GM12878 (cell line): Measurements from ENCODE around the gene HS3ST3A1. TPM values are rescaled to one million over a fixed set of nuclear protein-coding genes. Genes with fewer than 3 reads are reported as not detected.

Experiments used
- ATAC-seq: fragments of 200-7000 bp; cut with Tn5 transposase; 3 replicates; pipeline ENCODE4 v1.9.1; 2020; ENCODE audit warnings: mild to moderate bottlenecking, moderate library complexity
- BruUV-seq: library from RNA; stranded (reverse); fragments of 400-500 nt; replicated peaks from 2 replicates; lab custom pipeline; 2021; lab: Mats Ljungman, UMichigan
- CTCF ChIA-PET: fragments of 300-600 bp; sonication (Branson Sonifier 250); formaldehyde crosslinking; extraction: SDS; loops from one replicate; lab custom pipeline; 2021; ENCODE audit warnings: inconsistent platforms; lab: Yijun Ruan, JAX
- POLR2A ChIA-PET: fragments of 350-600 bp; formaldehyde crosslinking; extraction: SDS; loops from one replicate; lab custom pipeline; 2021; ENCODE audit warnings: inconsistent platforms; lab: Charles Lee
- RAD21 ChIA-PET: fragments of 300-600 bp; sonication (Branson Sonifier 250); formaldehyde crosslinking; loops from one replicate; lab custom pipeline; 2023; ENCODE audit warnings: antibody characterized with exemption; ENCODE audit not compliant: unreplicated experiment; lab: Charles Lee
- SMC1A ChIA-PET: fragments of 300-600 bp; sonication (Branson Sonifier 250); formaldehyde crosslinking; loops from one replicate; lab custom pipeline; 2023; ENCODE audit not compliant: unreplicated experiment, uncharacterized antibody; lab: Charles Lee
- DNase-seq: peaks from one replicate; pipeline ENCODE4 v3.0.0-alpha.2; 2011; ENCODE audit warnings: low read depth, low spot score
- FAIRE-seq: peaks from 3 replicates; lab custom pipeline; 2011; peaks lifted over from hg19 to GRCh38; lab: Jason Lieb, UNC
- H2AFZ ChIP-seq: 2 replicates; pipeline ENCODE4 v1.6.0; 2011; ENCODE audit warnings: low read depth, low read length, control low read depth; ENCODE audit not compliant: control insufficient read depth
- H3K27ac ChIP-seq: 2 replicates; pipeline ENCODE4 v1.5.1; 2011; ENCODE audit warnings: control low read depth; ENCODE audit not compliant: control insufficient read depth, insufficient read depth
- H3K27me3 ChIP-seq, 2 experiments: replicated peaks in 1 of 2; 2 replicates each; pipeline versions ENCODE4 v1.6.0 to v1.6.1; 2011; ENCODE audit warnings: low read length in 1 of 2; ENCODE audit not compliant: control insufficient read depth in 2 of 2, insufficient read depth in 2 of 2
- H3K36me3 ChIP-seq, 2 experiments: 2 replicates each; pipeline ENCODE4 v1.5.1; 2011; ENCODE audit warnings: low read length in 1 of 2; ENCODE audit not compliant: control insufficient read depth in 2 of 2, insufficient read depth in 2 of 2
- H3K4me1 ChIP-seq: 2 replicates; pipeline ENCODE4 v1.6.1; 2011; ENCODE audit warnings: mild to moderate bottlenecking, low read length, moderate library complexity, mixed read lengths; ENCODE audit not compliant: control insufficient read depth, insufficient read depth
- H3K4me2 ChIP-seq: 2 replicates; pipeline ENCODE4 v1.6.0; 2011; ENCODE audit warnings: control low read depth; ENCODE audit not compliant: control insufficient read depth, insufficient read depth
- H3K4me3 ChIP-seq: fragments of 200-600 bp; sonication (generic); 2 replicates; pipeline ENCODE4 v1.5.1; 2016
- H3K79me2 ChIP-seq: 2 replicates; pipeline ENCODE4 v1.6.0; 2011; ENCODE audit warnings: low read length; ENCODE audit not compliant: control insufficient read depth, insufficient read depth
- H3K9ac ChIP-seq: 2 replicates; pipeline ENCODE4 v1.8.0; 2011; ENCODE audit warnings: low read length, control low read depth, mixed read lengths; ENCODE audit not compliant: control insufficient read depth, insufficient read depth
- H3K9me3 ChIP-seq: replicated peaks from 3 replicates; pipeline ENCODE4 v1.5.1; 2011; ENCODE audit warnings: mild to moderate bottlenecking, low read length; ENCODE audit not compliant: control insufficient read depth, insufficient read depth
- H4K20me1 ChIP-seq: 2 replicates; pipeline ENCODE4 v1.6.0; 2011; ENCODE audit not compliant: control insufficient read depth, insufficient read depth
- ASH2L ChIP-seq: fragments of 300-600, 200-600 bp; sonication (generic); IDR thresholded peaks from 2 replicates; pipeline ENCODE4 v1.6.1; 2017; ENCODE audit warnings: low read depth, mild to moderate bottlenecking, borderline replicate concordance
- BCL11A ChIP-seq: IDR thresholded peaks from 2 replicates; pipeline ENCODE4 v1.6.1; 2011; ENCODE audit warnings: low read depth, low read length
- BHLHE40 ChIP-seq, 2 experiments: fragments of 450-650 bp in 1 of 2; IDR thresholded peaks; 2 replicates each; pipeline ENCODE4 v1.6.1; 2011 to 2017; ENCODE audit warnings: low read depth in 2 of 2, borderline replicate concordance in 1 of 2, improper control_type of control experiment in 1 of 2, low read length in 1 of 2, mild to moderate bottlenecking in 1 of 2
- CBX5 ChIP-seq: sonication (generic); IDR thresholded peaks from 2 replicates; pipeline ENCODE4 v1.6.1; 2016; ENCODE audit warnings: low read depth, moderate library complexity, mild to moderate bottlenecking, inconsistent platforms
- EP300 ChIP-seq, 2 experiments: fragments of 150-350 bp in 1 of 2; IDR thresholded peaks; 2 replicates each; pipeline ENCODE4 v1.6.1; 2011 to 2012; ENCODE audit warnings: low read depth in 2 of 2, low read length in 2 of 2, borderline replicate concordance in 1 of 2, improper control_type of control experiment in 1 of 2, inconsistent platforms in 1 of 2; ENCODE audit not compliant: control insufficient read depth in 1 of 2
- GATAD2B ChIP-seq: fragments of 450-650 bp; conservative IDR thresholded peaks from 2 replicates; pipeline ENCODE4 v1.6.1; 2017; ENCODE audit warnings: low read depth, mild to moderate bottlenecking, moderate library complexity
- HDAC6 ChIP-seq: fragments of 200-600 bp; sonication (generic); IDR thresholded peaks from one replicate; pipeline ENCODE4 v1.8.0; 2017; ENCODE audit warnings: antibody characterized with exemption; ENCODE audit not compliant: unreplicated experiment
- MEF2A ChIP-seq: IDR thresholded peaks from 2 replicates; pipeline ENCODE4 v1.6.1; 2011; ENCODE audit warnings: low read depth, mild to moderate bottlenecking, low read length, moderate library complexity; ENCODE audit not compliant: insufficient read depth
- MYB ChIP-seq: fragments of 150-350 bp; IDR thresholded peaks from 2 replicates; pipeline ENCODE4 v1.6.1; 2014; ENCODE audit warnings: mild to moderate bottlenecking, low read depth, low read length, borderline replicate concordance
- NR2C2 ChIP-seq: IDR thresholded peaks from 2 replicates; pipeline ENCODE4 v1.6.1; 2011; ENCODE audit warnings: borderline replicate concordance, low read depth; ENCODE audit not compliant: control insufficient read depth, insufficient read length
- SRF ChIP-seq, 2 experiments: IDR thresholded peaks; 2 replicates each; pipeline ENCODE4 v1.6.1; 2011; ENCODE audit warnings: low read depth in 2 of 2, low read length in 2 of 2, mild to moderate bottlenecking in 1 of 2, moderate library complexity in 1 of 2
- STAT1 ChIP-seq: fragments of 450-650 bp; conservative IDR thresholded peaks from 2 replicates; pipeline ENCODE4 v1.6.1; 2014; ENCODE audit warnings: antibody characterized with exemption, mild to moderate bottlenecking
- TBL1XR1 ChIP-seq: IDR thresholded peaks from 2 replicates; pipeline ENCODE4 v1.6.1; 2012; ENCODE audit warnings: low read depth, low read length, improper control_type of control experiment
- USF1 ChIP-seq: IDR thresholded peaks from 2 replicates; pipeline ENCODE4 v1.6.1; 2011; ENCODE audit warnings: borderline replicate concordance, low read depth, mild to moderate bottlenecking, moderate library complexity, mixed read lengths, low read length; ENCODE audit not compliant: insufficient read depth; ENCODE audit errors: extremely low read length
- ZNF217 ChIP-seq: fragments of 450-650 bp; IDR thresholded peaks from 2 replicates; pipeline ENCODE4 v1.6.1; 2017; ENCODE audit warnings: antibody characterized with exemption, mild to moderate bottlenecking
- WGBS: methylation state at CpG from one replicate; pipeline ENCODE4 v1.1.6; 2016; ENCODE audit warnings: low lambda C conversion rate; ENCODE audit not compliant: insufficient replicate concordance, insufficient coverage; ENCODE audit errors: missing lambda C conversion rate; 5-methylcytosine and 5-hydroxymethylcytosine counted together
- in situ Hi-C: fragments of 300-500 bp; cut with MboI; formaldehyde crosslinking; loops from 9 replicates; pipeline ENCODE4 v1.14.3; 2018; ENCODE audit warnings: mixed read lengths
- intact Hi-C: fragments of 100-400 bp; cut with micrococcal nuclease; formaldehyde crosslinking; loops from one replicate; pipeline ENCODE4 v1.14.2; 2022; ENCODE audit not compliant: unreplicated experiment
- polyA plus RNA-seq, 11 experiments: library from polyadenylated mRNA; depleted of rRNA in 4 of 11; unstranded in 6 of 11; stranded (reverse) in 5 of 11; fragments of >200 nt; fragmentation: Nextera tagmentation in 4 of 11; fragmentation: Illumina TruSeq in 1 of 11; extraction: Ambion mirVana in 4 of 11; extraction: Trizol in 1 of 11; gene quantifications; 1 replicate in 1 of 11; 2 replicates in 10 of 11; pipeline versions ENCODE4 v1.2.1 to v1.2.3, GENCODE V29; 2011 to 2016; ENCODE audit warnings: inconsistent platforms in 2 of 11, missing spikeins in 2 of 11, low read depth in 1 of 11
- total RNA-seq, 4 experiments: library from RNA; depleted of rRNA in 3 of 4; stranded (reverse); fragments of >200 nt in 3 of 4; fragmentation: Illumina TruSeq in 1 of 4; extraction: Trizol in 1 of 4; gene quantifications; 2 replicates each; pipeline versions ENCODE4 v1.2.1 to v1.2.3, GENCODE V29; 2013 to 2021
- TF ChIP-seq, protein P1 (sequence below): fragments of 450-650 bp; IDR thresholded peaks from 2 replicates; pipeline ENCODE4 v1.6.1; 2017; ENCODE audit warnings: mild to moderate bottlenecking, moderate library complexity
- TF ChIP-seq, protein P2 (sequence below): fragments of 450-650 bp; IDR thresholded peaks from 2 replicates; pipeline ENCODE4 v1.6.1; 2017; ENCODE audit warnings: mild to moderate bottlenecking

Gene HS3ST3A1
- total and polyA plus RNA-seq, 10 of the 15 experiments (the other 5 are each of a cell fraction or from before 2014, with no cell fraction given), result 0.24 to 0.26 TPM; not detected in 8

GRCh38 chr17:13595599-13595899 lies 6.2 kb downstream of the HS3ST3A1 start:
- POLR2A ChIA-PET, result no interaction called here
- no peak for FAIRE-seq

More at GRCh38 chr17:13595599-13595899, 6.2 kb downstream of the HS3ST3A1 start:
- H3K36me3 ChIP-seq, result no peaks in the 10 kb centered on the region
- no peak overlapping the region for H3K4me3 ChIP-seq
- H2AFZ ChIP-seq, result no peak overlapping the region
- H3K9me3 ChIP-seq, result no peaks in the 10 kb centered on the region
- H3K4me2 ChIP-seq, result no peak overlapping the region
- CTCF ChIA-PET, result interaction anchor here (0.7 to 2.6 kb wide), 5 partner anchors 22 to 258 kb away, joined by 3 to 11 read pairs (median 4); no protein-coding TSS in a partner anchor
- RAD21 ChIA-PET, result interaction anchor here (0.7 kb wide), 1 partner anchor 73 kb away, joined by 4 read pairs; no protein-coding TSS in a partner anchor
- BruUV-seq, result no TSS peak
- intact Hi-C loops (loop anchor here (5.0 to 10.0 kb wide), 2 partner anchors 258 to 1579 kb away; no protein-coding TSS in a partner anchor), in situ Hi-C loops (no loop called here)
- no peak overlapping the region for H3K9ac ChIP-seq
- no peak for DNase-seq
- H4K20me1 ChIP-seq, result no peaks in the 10 kb centered on the region
- H3K27ac ChIP-seq, result no peak overlapping the region
- TF ChIP-seq BHLHE40 (IDR thresholded peaks at IDR 0.05; ENCODE audit: borderline replicate concordance in 1 of 2, low read depth in 2 of 2, low read length in 1 of 2) (no peak), TBL1XR1 (no peak), USF1 (no peak), NR2C2 (no peak), BCL11A (no peak), STAT1 (no peak), ASH2L (no peak), ZNF217 (no peak), HDAC6 (no peak), EP300 (IDR thresholded peaks at IDR 0.05; ENCODE audit: borderline replicate concordance in 1 of 2, control insufficient read depth in 1 of 2, low read depth in 2 of 2, low read length in 2 of 2) (no peak), GATAD2B (no peak), CBX5 (no peak), SRF (IDR thresholded peaks at IDR 0.05; ENCODE audit: low read depth in 2 of 2, low read length in 2 of 2) (no peak), MYB (no peak), MEF2A (no peak)
- TF ChIP-seq, protein P1, sequence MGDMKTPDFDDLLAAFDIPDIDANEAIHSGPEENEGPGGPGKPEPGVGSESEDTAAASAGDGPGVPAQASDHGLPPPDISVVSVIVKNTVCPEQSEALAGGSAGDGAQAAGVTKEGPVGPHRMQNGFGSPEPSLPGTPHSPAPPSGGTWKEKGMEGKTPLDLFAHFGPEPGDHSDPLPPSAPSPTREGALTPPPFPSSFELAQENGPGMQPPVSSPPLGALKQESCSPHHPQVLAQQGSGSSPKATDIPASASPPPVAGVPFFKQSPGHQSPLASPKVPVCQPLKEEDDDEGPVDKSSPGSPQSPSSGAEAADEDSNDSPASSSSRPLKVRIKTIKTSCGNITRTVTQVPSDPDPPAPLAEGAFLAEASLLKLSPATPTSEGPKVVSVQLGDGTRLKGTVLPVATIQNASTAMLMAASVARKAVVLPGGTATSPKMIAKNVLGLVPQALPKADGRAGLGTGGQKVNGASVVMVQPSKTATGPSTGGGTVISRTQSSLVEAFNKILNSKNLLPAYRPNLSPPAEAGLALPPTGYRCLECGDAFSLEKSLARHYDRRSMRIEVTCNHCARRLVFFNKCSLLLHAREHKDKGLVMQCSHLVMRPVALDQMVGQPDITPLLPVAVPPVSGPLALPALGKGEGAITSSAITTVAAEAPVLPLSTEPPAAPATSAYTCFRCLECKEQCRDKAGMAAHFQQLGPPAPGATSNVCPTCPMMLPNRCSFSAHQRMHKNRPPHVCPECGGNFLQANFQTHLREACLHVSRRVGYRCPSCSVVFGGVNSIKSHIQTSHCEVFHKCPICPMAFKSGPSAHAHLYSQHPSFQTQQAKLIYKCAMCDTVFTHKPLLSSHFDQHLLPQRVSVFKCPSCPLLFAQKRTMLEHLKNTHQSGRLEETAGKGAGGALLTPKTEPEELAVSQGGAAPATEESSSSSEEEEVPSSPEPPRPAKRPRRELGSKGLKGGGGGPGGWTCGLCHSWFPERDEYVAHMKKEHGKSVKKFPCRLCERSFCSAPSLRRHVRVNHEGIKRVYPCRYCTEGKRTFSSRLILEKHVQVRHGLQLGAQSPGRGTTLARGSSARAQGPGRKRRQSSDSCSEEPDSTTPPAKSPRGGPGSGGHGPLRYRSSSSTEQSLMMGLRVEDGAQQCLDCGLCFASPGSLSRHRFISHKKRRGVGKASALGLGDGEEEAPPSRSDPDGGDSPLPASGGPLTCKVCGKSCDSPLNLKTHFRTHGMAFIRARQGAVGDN, result no peak
- TF ChIP-seq, protein P2, sequence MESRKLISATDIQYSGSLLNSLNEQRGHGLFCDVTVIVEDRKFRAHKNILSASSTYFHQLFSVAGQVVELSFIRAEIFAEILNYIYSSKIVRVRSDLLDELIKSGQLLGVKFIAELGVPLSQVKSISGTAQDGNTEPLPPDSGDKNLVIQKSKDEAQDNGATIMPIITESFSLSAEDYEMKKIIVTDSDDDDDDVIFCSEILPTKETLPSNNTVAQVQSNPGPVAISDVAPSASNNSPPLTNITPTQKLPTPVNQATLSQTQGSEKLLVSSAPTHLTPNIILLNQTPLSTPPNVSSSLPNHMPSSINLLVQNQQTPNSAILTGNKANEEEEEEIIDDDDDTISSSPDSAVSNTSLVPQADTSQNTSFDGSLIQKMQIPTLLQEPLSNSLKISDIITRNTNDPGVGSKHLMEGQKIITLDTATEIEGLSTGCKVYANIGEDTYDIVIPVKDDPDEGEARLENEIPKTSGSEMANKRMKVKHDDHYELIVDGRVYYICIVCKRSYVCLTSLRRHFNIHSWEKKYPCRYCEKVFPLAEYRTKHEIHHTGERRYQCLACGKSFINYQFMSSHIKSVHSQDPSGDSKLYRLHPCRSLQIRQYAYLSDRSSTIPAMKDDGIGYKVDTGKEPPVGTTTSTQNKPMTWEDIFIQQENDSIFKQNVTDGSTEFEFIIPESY, result no peak
- SMC1A ChIA-PET, result interaction anchor here (1.1 to 1.9 kb wide), 4 partner anchors 18 to 257 kb away, joined by 3 to 7 read pairs (median 4); no protein-coding TSS in a partner anchor
- no peaks in the 10 kb centered on the region; a peak in 1 of 4 replicates for H3K27me3 ChIP-seq
- no peak for ATAC-seq
- no peaks in the 10 kb centered on the region for H3K4me1 ChIP-seq
- WGBS, result 55% methylated on average over 6 of the region's 6 CpGs
- H3K79me2 ChIP-seq, result no peaks in the 10 kb centered on the region
